Fibroblast of upper back skin (primary cell): ENCODE results near the gene PCDH9.

Source experiments
- DNase-seq: peaks from one replicate; pipeline ENCODE4 v3.0.0-alpha.2; 2013

The PCDH9 gene

GRCh38 chr13:67080351-67080750 lies 149.8 kb downstream of the PCDH9 start:
- no peak for DNase-seq

- no peak for DNase-seq
These were observed 152.1 kb downstream of the PCDH9 start for GRCh38 chr13:67078062-67078461.

GRCh38 chr13:67077132-67077531 lies 153.0 kb downstream of the PCDH9 start:
- DNase-seq: no peak

- no peak for DNase-seq
These were observed 153.8 kb downstream of the PCDH9 start for GRCh38 chr13:67076378-67076777.

GRCh38 chr13:67075239-67075638 lies 154.9 kb downstream of the PCDH9 start:
- peak; percentile 31 for DNase-seq

GRCh38 chr13:67071918-67072598 lies 158.1 kb downstream of the PCDH9 start:
- DNase-seq: no peak

GRCh38 chr13:67070306-67070705 lies 159.8 kb downstream of the PCDH9 start:
- DNase-seq: no peak

- DNase-seq: no peak
These were observed 160.9 kb downstream of the PCDH9 start for GRCh38 chr13:67069117-67069767.

- no peak for DNase-seq
These were observed 165.2 kb downstream of the PCDH9 start for GRCh38 chr13:67064920-67065319.

- no peak for DNase-seq
These were observed 167.1 kb downstream of the PCDH9 start for GRCh38 chr13:67063036-67063435.

GRCh38 chr13:67062160-67062559 lies 168.0 kb downstream of the PCDH9 start:
- no peak for DNase-seq

- DNase-seq: peak; percentile 40
These were observed 168.4 kb downstream of the PCDH9 start for GRCh38 chr13:67061750-67062149.

- no peak for DNase-seq
These were observed 177.3 kb downstream of the PCDH9 start for GRCh38 chr13:67052550-67053490.

- DNase-seq: no peak
These were observed 180.4 kb downstream of the PCDH9 start for GRCh38 chr13:67049744-67050143.

- peak; percentile 67 for DNase-seq
These were observed 181.3 kb downstream of the PCDH9 start for GRCh38 chr13:67048821-67049150.

GRCh38 chr13:67048084-67048820 lies 181.9 kb downstream of the PCDH9 start:
- peak; percentile 66 for DNase-seq

GRCh38 chr13:67045357-67045756 lies 184.8 kb downstream of the PCDH9 start:
- DNase-seq: no peak

- peak; percentile 77 for DNase-seq
These were observed 186.2 kb downstream of the PCDH9 start for GRCh38 chr13:67043901-67044300.

GRCh38 chr13:67042556-67042955 lies 187.6 kb downstream of the PCDH9 start:
- DNase-seq: no peak

- DNase-seq: no peak
These were observed 193.3 kb downstream of the PCDH9 start for GRCh38 chr13:67036699-67037457.

- DNase-seq: no peak
These were observed 197.0 kb downstream of the PCDH9 start for GRCh38 chr13:67033170-67033569.
